D341Med (cell line): ENCODE measurements around the gene SLC35B2.

Experiments used
- DNase-seq: peaks from one replicate; pipeline ENCODE4 v3.0.0; 2012; ENCODE audit warnings: low spot score

SLC35B2 gene

DNA sequence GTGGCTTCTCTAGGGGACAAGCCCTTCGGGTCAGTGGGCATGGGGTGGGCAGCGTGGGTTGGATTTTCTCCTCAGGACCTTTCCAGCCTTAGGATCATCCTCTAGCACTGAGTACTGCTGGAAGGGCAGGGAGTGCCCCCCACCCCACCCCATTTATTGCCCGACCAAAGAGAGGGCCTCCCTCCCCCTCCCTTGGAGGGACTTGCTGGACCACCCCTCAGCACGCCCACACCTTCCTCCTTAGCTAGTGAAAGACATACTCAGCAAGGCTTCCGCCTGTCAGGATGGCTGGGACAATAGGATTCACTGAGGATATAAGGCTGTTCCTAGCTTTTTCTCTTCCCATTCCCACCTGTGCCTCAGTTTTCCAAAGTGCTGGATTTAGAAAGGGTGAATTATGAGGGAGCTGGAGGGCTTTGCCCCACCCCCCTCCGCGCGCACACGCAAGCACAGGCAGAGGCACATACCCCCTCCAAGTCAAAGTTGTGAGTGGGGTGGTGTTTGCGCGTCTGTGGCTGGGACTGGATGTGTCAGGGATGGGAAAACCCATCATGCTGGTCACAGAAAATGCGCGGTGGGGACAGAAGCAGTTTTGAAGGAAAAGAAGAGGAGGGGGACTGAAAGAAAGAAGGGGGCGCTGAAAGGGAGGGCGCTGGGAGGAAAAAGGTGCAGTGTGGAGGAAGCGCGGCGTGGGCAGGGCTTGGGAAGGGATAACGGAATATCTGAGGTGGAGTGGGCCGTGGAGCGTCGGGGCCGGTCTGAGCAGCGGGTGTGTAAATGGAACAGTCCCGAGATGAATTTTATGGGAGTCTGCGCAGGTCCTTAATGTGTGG lies 34.6 kb downstream of the SLC35B2 start:
- no peak for DNase-seq

DNA sequence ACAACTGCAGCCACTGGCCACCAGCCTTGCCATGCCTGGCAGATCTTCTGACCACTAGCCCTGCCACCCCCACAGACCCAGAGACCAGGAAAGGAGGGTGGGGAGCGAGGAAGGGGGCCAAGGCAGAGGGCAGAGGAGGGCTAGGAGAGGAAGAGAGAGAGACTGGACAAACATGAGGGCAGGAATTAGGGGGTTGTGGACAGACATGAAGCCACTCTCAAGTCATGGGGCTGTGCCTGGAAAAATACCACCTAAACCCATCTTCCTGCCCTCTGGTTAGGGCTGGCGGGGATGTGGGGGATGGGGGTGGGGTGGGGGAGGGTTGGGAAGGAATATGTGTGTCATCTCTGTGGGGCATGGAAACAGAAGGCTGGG lies 35.4 kb downstream of the SLC35B2 start:
- DNase-seq: no peak

DNA sequence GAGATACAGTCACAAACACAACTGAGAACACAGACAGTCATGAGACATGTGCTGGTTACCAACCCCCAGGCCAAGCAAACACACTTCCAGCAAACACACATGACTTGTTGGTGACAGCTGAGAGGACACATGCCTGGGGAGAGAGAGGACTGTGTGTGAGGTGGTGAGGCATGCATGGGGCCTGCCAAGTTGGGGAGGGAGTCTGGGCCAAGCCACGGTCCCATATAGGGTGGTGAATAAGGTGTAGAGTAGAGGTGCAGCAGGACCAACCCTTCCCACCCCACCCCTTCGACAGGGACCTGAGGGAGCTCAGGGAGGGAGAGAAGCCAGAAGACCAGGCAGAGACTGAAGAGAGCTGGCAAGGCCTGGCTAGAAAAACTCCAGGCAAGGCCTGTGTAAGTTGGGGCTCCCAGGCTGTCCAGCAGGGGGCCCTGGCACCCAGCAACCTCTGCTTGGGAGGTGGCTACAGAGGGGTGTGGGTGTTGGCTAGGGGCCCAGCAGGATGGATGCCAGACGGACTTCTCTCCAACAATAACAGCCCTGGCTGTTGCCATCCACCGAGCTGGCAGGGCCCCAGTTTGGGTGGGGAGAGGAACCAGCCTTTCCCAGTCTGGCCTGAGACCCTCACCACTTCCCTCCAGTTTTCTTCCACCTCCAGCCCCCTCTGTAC lies 35.9 kb downstream of the SLC35B2 start:
- peak; percentile 84 for DNase-seq

DNA sequence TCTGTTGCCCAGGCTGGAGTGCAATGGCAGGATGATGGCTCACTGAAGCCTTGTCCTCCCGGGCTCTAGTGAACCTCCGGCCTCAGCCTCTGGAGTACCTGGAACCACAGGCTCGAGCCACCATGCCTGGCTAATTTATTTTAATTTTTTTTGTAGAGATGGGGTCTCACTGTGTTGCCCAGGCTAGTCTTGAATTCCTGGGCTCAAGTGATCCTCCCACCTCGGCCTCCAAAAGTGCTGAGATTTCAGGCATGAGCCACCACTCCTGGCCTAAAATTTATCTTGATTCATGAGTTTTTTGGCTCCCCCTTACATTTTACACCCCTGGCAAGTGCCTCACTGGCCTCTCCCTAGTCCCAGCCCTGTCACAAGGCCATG lies 36.4 kb downstream of the SLC35B2 start:
- no peak for DNase-seq

DNA sequence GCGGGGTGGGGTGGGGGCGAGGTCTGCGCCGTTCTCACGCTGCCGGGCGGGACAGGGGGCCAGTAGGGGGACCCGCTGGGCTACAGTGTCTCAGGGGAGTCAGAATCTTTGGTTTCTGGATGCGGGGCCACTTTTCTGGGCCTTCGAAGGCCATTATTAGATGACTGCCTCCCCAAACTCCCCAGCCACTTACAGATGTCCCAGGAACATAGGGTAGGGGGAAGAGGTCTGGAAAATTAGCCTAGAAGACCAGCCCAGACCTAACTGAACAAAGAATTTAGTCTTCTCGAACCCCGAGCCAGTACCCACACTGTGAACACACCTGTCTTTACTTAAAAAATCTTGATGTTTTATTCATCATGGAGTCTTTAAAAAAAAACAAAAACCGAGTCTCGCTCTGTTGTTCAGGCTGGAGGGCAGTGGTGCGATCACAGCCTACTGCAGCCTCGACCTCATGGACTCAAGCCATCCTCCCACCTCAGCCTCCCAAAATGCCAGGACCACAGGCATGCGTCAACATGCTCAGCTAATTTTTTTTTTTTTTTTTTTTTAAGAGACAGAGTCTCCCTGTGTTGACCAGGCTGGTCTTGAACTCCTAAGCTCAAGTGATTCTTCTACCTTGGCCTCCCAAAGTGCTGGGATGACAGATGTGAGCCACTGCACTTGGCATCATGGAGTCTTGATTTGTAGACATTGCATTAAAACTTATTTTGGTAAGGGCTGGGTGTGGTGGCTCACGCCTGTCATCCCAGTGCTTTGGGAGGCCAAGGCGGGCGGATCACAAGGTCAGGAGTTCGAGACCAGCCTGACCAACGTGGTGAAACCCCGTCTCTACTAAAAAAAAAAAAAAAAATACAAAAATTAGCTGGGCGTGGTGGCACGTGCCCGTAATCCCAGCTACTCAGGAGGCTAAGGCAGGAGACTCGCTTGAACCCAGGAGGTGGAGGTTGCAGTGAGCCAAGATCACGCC lies 37.2 kb downstream of the SLC35B2 start:
- DNase-seq: no peak

DNA sequence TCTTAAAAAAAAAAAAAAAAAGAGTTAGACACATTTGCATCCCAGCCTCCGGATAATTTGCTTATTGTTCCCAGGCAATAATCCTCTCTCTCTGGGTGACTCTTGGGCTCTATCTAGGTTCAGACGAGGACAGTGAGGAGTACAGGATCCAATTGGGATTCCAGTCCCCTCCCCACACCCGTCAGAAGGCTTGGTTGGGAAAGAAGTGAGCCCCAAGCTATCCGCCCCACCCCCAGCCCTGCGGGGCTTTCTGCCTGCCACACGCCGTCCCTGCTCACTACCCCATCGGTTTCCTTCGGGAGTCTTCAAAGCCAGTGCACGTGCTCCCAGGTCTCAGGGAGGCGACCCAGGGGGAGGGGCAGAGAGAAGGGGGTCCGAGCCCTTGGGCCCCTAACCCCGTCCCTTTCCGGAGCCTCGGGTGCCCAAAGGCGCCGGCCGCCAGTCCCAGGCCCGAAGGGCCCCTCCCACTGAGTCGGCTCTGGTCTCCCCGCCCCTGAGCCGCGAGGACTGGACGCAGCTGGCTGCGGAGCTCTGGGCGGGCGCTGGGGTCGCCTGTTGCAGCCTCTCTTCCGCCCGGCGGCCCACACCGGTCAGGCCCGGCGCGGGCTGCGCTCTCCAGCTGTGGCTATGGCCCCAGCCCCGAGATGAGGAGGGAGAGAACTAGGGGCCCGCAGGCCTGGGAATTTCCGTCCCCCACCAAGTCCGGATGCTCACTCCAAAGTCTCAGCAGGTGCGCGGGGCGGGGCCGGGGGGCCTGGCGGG lies 38.1 kb downstream of the SLC35B2 start:
- DNase-seq: no peak

DNA sequence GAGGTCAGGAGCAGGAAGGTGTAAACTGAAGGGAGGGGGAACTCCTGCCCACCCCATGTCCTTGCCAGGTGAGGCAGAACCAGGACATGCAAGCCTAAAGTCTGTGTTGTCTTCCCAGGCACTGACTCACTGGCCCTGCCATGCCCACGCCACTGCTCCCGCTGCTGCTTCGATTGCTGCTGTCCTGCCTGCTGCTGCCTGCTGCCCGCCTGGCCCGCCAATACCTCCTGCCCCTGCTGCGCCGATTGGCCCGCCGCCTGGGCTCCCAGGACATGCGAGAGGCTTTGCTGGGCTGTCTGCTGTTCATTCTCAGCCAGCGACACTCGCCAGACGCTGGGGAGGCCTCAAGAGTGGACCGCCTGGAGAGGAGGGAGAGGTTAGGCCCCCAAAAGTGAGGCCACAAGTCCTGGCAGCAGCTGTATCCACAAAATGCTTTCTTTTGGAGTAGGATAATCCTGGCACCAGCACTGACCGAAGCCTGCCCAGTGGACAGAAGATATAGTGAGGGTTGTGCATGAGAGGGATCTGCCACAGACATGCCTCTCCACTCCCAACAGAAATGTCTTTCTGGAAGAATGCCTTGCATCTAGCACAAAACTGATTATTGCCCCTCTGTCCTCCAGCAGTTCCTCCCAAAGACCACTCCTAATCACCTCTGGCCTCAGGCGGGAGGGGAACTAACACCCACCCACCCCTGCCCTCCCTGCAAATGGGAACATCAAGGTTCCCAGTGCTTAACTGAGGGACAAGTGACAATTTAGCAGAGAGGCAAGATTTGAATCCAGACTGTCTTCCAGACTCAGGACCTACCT lies 39.8 kb downstream of the SLC35B2 start:
- peak; percentile 33 for DNase-seq

DNA sequence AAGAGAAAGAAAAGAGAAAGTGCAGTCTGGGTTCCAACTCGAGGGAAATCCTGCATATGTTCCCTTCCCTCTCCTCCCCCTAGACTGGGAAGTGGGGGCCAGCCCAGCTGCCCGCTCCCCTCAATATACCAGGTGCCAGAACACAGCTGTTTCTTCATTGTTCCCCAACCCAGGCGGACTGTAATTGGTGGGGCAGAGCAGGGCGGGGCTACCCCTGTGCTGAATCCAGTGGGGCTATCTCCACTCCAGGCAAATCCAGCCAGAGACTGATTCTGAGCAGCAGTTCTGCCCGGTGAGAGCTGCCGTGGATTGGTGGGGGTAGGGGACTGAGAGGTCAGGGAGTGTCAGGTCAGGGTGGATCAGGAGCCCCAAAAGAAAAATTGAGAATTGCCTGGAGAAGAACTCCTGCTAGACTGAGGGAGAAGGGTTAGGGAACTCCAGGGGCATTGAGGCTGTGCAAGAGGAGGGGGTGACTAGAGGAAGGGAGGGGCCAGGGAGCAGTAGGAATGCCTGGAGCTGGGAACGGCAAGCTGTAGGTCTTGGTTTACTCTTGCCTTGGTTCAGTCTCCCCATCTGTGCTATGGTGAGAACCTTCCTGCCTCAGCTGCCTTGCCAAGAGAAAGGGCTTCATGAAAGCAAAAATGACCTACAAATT lies 40.5 kb downstream of the SLC35B2 start, which contains the start of gene MYMX:
Gene MYMX (plus strand): TSS at position 250 of the 655 bp plus-strand sequence. CDS start 546 bp downstream, outside the sequence.
- peak; percentile 27 for DNase-seq

DNA sequence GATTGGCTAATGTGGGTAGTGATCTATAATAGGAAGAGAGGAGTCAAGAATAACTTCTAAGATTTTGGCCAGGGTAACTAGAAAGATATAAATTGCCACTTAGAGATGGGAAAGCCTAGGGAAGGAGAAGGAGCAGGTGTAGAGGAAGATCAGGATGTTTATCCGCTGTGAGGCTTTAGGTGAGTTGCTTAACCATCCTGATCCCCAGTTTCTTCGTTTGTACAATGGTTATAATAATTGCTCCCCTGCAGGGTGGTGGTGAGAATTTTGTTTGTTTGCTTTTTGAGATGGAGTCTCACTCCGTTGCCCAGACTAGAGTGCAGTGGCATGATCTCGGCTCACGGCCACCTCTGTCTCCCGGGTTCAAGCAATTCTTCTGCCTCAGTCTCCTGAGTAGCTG lies 43.0 kb downstream of the SLC35B2 start:
- no peak for DNase-seq

DNA sequence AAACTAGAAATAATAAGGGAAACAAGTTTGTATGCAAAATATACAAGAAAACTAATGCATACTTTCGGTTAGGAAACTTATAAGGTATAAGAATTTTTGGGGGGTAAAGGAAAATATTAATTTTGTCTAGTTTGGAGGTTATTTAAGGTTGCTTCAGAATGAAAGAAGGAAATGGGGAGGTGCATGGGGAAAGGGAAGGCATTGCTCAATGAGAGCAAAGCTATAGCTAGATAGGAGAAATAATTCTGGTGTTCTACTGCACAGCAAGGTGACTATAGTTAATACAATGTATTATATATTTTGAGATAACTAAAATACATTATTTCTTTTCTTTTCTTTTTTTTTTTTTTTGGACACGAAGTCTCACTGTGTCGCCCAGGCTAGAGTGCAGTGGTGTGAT lies 46.0 kb downstream of the SLC35B2 start:
- no peak for DNase-seq

DNA sequence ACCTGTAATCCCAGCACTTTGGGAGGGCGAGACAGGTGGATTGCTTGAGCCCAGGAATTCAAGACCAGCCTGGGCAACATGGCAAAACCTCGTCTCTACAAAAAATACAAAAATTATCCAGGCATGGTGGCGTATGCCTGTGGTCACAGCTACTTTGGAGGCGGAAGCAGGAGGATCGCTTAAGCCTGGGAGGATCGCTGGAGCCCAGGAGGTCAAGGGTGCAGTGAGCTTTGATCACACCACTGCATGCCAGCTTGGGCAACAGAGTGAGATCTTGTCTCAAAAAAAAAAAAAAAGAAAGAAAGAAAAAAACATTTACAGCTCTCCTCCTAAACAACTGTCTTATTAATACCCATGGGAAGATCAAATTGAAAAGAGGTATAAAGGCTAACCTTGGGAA lies 49.4 kb downstream of the SLC35B2 start:
- no peak for DNase-seq
